SK-N-SH treated with all-trans-retinoic acid at 6 μM for 48 hours (cell line): ENCODE data around the gene OR2D3.
"Not testable (repeated sequence)": the region's sequence is repeated elsewhere in the genome, so short reads cannot be mapped to it uniquely, and the experiment has no call there.

Experiments used
- ATAC-seq: fragments of 200-7000 bp; cut with Tn5 transposase; 3 replicates; pipeline ENCODE4 v1.9.1; 2020; ENCODE audit warnings: mild to moderate bottlenecking, moderate library complexity
- ARNTL ChIP-seq: fragments of 450-650 bp; formaldehyde crosslinking; IDR thresholded peaks from 2 replicates; pipeline ENCODE4 v1.5.0; 2020; ENCODE audit warnings: low read depth, mild to moderate bottlenecking, moderate library complexity, borderline replicate concordance
- BACH2 ChIP-seq: fragments of 250-450 bp; sonication (Bioruptor Pico); IDR thresholded peaks from 2 replicates; pipeline ENCODE4 v1.9.0; 2021; ENCODE audit warnings: mild to moderate bottlenecking, borderline replicate concordance
- CREB5 ChIP-seq: fragments of 250-450 bp; sonication (Bioruptor Pico); IDR thresholded peaks from 2 replicates; pipeline ENCODE4 v1.5.1; 2020; ENCODE audit warnings: low read depth, mild to moderate bottlenecking, moderate library complexity
- CSDC2 ChIP-seq: fragments of 250-450 bp; sonication (Bioruptor Pico); IDR thresholded peaks from 2 replicates; pipeline ENCODE4 v1.5.0; 2020; ENCODE audit warnings: mild to moderate bottlenecking, moderate library complexity
- CSRNP3 ChIP-seq: fragments of 250-450 bp; sonication (Bioruptor Pico); IDR thresholded peaks from 2 replicates; pipeline ENCODE4 v1.5.1; 2021; ENCODE audit warnings: mild to moderate bottlenecking, moderate library complexity
- ESRRG ChIP-seq: fragments of 250-450 bp; sonication (Bioruptor Pico); IDR thresholded peaks from 2 replicates; pipeline ENCODE4 v1.6.1; 2021; ENCODE audit warnings: mild to moderate bottlenecking
- GLIS3 ChIP-seq: fragments of 250-450 bp; sonication (Bioruptor Pico); IDR thresholded peaks from 2 replicates; pipeline ENCODE4 v1.5.0; 2020; ENCODE audit warnings: mild to moderate bottlenecking, moderate library complexity
- ISL1 ChIP-seq: fragments of 250-450 bp; sonication (Bioruptor Pico); IDR thresholded peaks from 2 replicates; pipeline ENCODE4 v2.1.2; 2022; ENCODE audit warnings: mild to moderate bottlenecking, moderate library complexity
- OSR1 ChIP-seq: fragments of 250-450 bp; sonication (Bioruptor Pico); IDR thresholded peaks from 2 replicates; pipeline ENCODE4 v1.8.0; 2022; ENCODE audit warnings: moderate library complexity, mild to moderate bottlenecking, inconsistent platforms
- PATZ1 ChIP-seq: fragments of 250-450 bp; sonication (Bioruptor Pico); IDR thresholded peaks from 2 replicates; pipeline ENCODE4 v1.8.0; 2020; ENCODE audit warnings: mild to moderate bottlenecking, moderate library complexity, borderline replicate concordance
- POU6F1 ChIP-seq: fragments of 250-450 bp; sonication (Bioruptor Pico); IDR thresholded peaks from 2 replicates; pipeline ENCODE4 v1.8.0; 2021; ENCODE audit warnings: low read depth, mild to moderate bottlenecking, moderate library complexity, borderline replicate concordance
- PPARA ChIP-seq: fragments of 250-450 bp; sonication (Bioruptor Pico); IDR thresholded peaks from 2 replicates; pipeline ENCODE4 v1.5.0; 2020; ENCODE audit warnings: mild to moderate bottlenecking, borderline replicate concordance
- RARB ChIP-seq: fragments of 250-450 bp; sonication (Bioruptor Pico); IDR thresholded peaks from 2 replicates; pipeline ENCODE4 v1.8.0; 2021; ENCODE audit warnings: mild to moderate bottlenecking, moderate library complexity
- SNAI2 ChIP-seq: fragments of 250-450 bp; sonication (Bioruptor Pico); IDR thresholded peaks from 2 replicates; pipeline ENCODE4 v1.5.0; 2020; ENCODE audit warnings: mild to moderate bottlenecking, moderate library complexity
- TCF4 ChIP-seq: fragments of 250-450 bp; sonication (Bioruptor Pico); IDR thresholded peaks from 2 replicates; pipeline ENCODE4 v1.8.0; 2021; ENCODE audit warnings: mild to moderate bottlenecking, moderate library complexity, borderline replicate concordance
- TSHZ2 ChIP-seq: fragments of 250-450 bp; sonication (Bioruptor Pico); IDR thresholded peaks from 2 replicates; pipeline ENCODE4 v1.5.0; 2020; ENCODE audit warnings: mild to moderate bottlenecking, moderate library complexity
- ZC3H10 ChIP-seq: fragments of 250-450 bp; sonication (Bioruptor Pico); IDR thresholded peaks from 2 replicates; pipeline ENCODE4 v1.5.1; 2021; ENCODE audit warnings: mild to moderate bottlenecking, moderate library complexity
- ZFP30 ChIP-seq: fragments of 450-650 bp; formaldehyde crosslinking; IDR thresholded peaks from 2 replicates; pipeline ENCODE4 v1.5.0; 2022; ENCODE audit warnings: mild to moderate bottlenecking, moderate library complexity
- ZNF565 ChIP-seq: fragments of 450-650 bp; formaldehyde crosslinking; conservative IDR thresholded peaks from 2 replicates; pipeline ENCODE4 v1.5.0; 2020; ENCODE audit warnings: low read depth, mild to moderate bottlenecking, moderate library complexity
- ZNF70 ChIP-seq: fragments of 450-650 bp; formaldehyde crosslinking; IDR thresholded peaks from 2 replicates; pipeline ENCODE4 v1.5.0; 2020; ENCODE audit warnings: mild to moderate bottlenecking, moderate library complexity
- ZNF8 ChIP-seq: fragments of 450-650 bp; formaldehyde crosslinking; IDR thresholded peaks from 2 replicates; pipeline ENCODE4 v1.5.0; 2020; ENCODE audit warnings: mild to moderate bottlenecking, moderate library complexity

The OR2D3 gene

GRCh38 chr11:6876914-6877313 lies 43.9 kb upstream of the OR2D3 start:
- ATAC-seq, result no peak
- no peak for TF ChIP-seq POU6F1
- TF ChIP-seq GLIS3 (CRISPR knock-in tag), result no peak
- TF ChIP-seq PPARA (CRISPR knock-in tag), result no peak
- no peak for TF ChIP-seq TCF4 (CRISPR knock-in tag)
- TF ChIP-seq ESRRG, result no peak
- TF ChIP-seq ISL1 (CRISPR knock-in tag), result no peak
- TF ChIP-seq ZNF565, result no peak
- TF ChIP-seq CSDC2, result no peak
- no peak for TF ChIP-seq OSR1 (CRISPR knock-in tag)
- no peak for TF ChIP-seq CREB5 (CRISPR knock-in tag)
- TF ChIP-seq ZNF70, result no peak
- no peak for TF ChIP-seq ARNTL

GRCh38 chr11:6882751-6883150 lies 38.1 kb upstream of the OR2D3 start:
- TF ChIP-seq TCF4 (CRISPR knock-in tag), result no peak
- no peak for TF ChIP-seq RARB
- no peak for TF ChIP-seq ISL1 (CRISPR knock-in tag)
- TF ChIP-seq PPARA (CRISPR knock-in tag), result no peak
- ATAC-seq, result no peak

GRCh38 chr11:6887711-6888110 lies 33.1 kb upstream of the OR2D3 start:
- ATAC-seq, result not testable (repeated sequence)

GRCh38 chr11:6888830-6889229 lies 32.0 kb upstream of the OR2D3 start:
- no peak for ATAC-seq
- no peak for TF ChIP-seq ZC3H10
- TF ChIP-seq ISL1 (CRISPR knock-in tag), result no peak
- no peak for TF ChIP-seq GLIS3 (CRISPR knock-in tag)
- no peak for TF ChIP-seq ZNF565
- no peak for TF ChIP-seq CREB5 (CRISPR knock-in tag)
- no peak for TF ChIP-seq OSR1 (CRISPR knock-in tag)
- no peak for TF ChIP-seq ESRRG

GRCh38 chr11:6889835-6890234 lies 31.0 kb upstream of the OR2D3 start:
- no peak for ATAC-seq
- TF ChIP-seq ISL1 (CRISPR knock-in tag), result no peak
- TF ChIP-seq TCF4 (CRISPR knock-in tag), result no peak
- TF ChIP-seq ZNF565, result no peak
- TF ChIP-seq ZFP30 (CRISPR knock-in tag), result no peak
- no peak for TF ChIP-seq CSDC2
- no peak for TF ChIP-seq POU6F1
- TF ChIP-seq CSRNP3, result no peak
- no peak for TF ChIP-seq SNAI2 (CRISPR knock-in tag)
- TF ChIP-seq PPARA (CRISPR knock-in tag), result no peak
- no peak for TF ChIP-seq ZNF8 (CRISPR knock-in tag)
- no peak for TF ChIP-seq TSHZ2 (CRISPR knock-in tag)
- TF ChIP-seq ZC3H10, result no peak
- TF ChIP-seq ESRRG, result no peak
- TF ChIP-seq PATZ1 (CRISPR knock-in tag), result no peak
- no peak for TF ChIP-seq RARB
- no peak for TF ChIP-seq GLIS3 (CRISPR knock-in tag)
- TF ChIP-seq OSR1 (CRISPR knock-in tag), result no peak
- no peak for TF ChIP-seq BACH2 (CRISPR knock-in tag)
